ENCODE measurements around the gene ASB4.

- TF ChIP-seq EZH2 (IDR thresholded peaks at IDR 0.05) (no peak), POLR2AphosphoS5 (IDR thresholded peaks at IDR 0.05; ENCODE audit: borderline replicate concordance, low read depth, low read length) (no peak)
Observed at GRCh38 chr7:95491634-95492314, 6.0 kb downstream of the ASB4 start.

All from SK-N-MC (cell line).